Esophagus muscularis mucosa (tissue), 4 donors: ENCODE measurements around the gene ABHD17B. TPM values are rescaled to one million over a fixed set of nuclear protein-coding genes. Genes with fewer than 3 reads are reported as not detected.

Experiments used
- DNase-seq: peaks from one replicate; pipeline ENCODE4 v3.0.0-alpha.2; 2017; ENCODE audit errors: extremely low spot score
- H3K27ac ChIP-seq, 4 donors: fragments of 200-600 bp; sonication (generic); replicated peaks in 1 of 4; 1 replicate in 3 of 4; 2 replicates in 1 of 4; pipeline ENCODE4 v1.5.1; 2016 to 2019; ENCODE audit warnings: mild to moderate bottlenecking in 1 of 4
- H3K27me3 ChIP-seq, 4 donors: fragments of 200-600 bp; sonication (generic); one replicate each; pipeline versions ENCODE4 v1.5.1 to v1.6.0; 2016 to 2019
- H3K36me3 ChIP-seq, 4 donors: fragments of 200-600 bp; sonication (generic); one replicate each; pipeline ENCODE4 v1.5.1; 2016 to 2019
- H3K4me1 ChIP-seq, 4 donors: fragments of 200-600 bp; sonication (generic); one replicate each; pipeline ENCODE4 v1.5.1; 2016 to 2019
- H3K4me3 ChIP-seq, 4 donors: fragments of 200-600 bp; sonication (generic); 1 replicate in 2 of 4; 2 replicates in 2 of 4; pipeline ENCODE4 v1.5.1; 2016 to 2019; ENCODE audit warnings: mild to moderate bottlenecking in 4 of 4, moderate library complexity in 1 of 4
- H3K9me3 ChIP-seq, 4 donors: fragments of 200-600 bp; sonication (generic); 1 replicate in 3 of 4; 2 replicates in 1 of 4; pipeline ENCODE4 v1.5.1; 2016 to 2019
- CTCF ChIP-seq, 3 experiments: fragments of 200-600 bp in 2 of 3; fragments of 450-650 bp in 1 of 3; sonication (generic) in 2 of 3; IDR thresholded peaks; one replicate each; pipeline ENCODE4 v1.5.1; 2017 to 2019; ENCODE audit warnings: antibody characterized with exemption in 3 of 3, mild to moderate bottlenecking in 2 of 3, moderate library complexity in 1 of 3
- EP300 ChIP-seq: sonication (generic); formaldehyde crosslinking; IDR thresholded peaks from one replicate; pipeline ENCODE4 v1.6.1; 2017; ENCODE audit warnings: antibody characterized with exemption
- POLR2A ChIP-seq: fragments of 450-650 bp; IDR thresholded peaks from one replicate; pipeline ENCODE4 v1.6.1; 2017; ENCODE audit warnings: antibody characterized with exemption, moderate library complexity, mild to moderate bottlenecking, low read depth
- POLR2AphosphoS5 ChIP-seq, 2 donors: sonication (generic); formaldehyde crosslinking; IDR thresholded peaks; one replicate each; pipeline ENCODE4 v1.6.1; 2017; ENCODE audit warnings: antibody characterized with exemption in 2 of 2
- WGBS: methylation state at CpG from one replicate; pipeline ENCODE4 v1.1.5; 2018; 5-methylcytosine and 5-hydroxymethylcytosine counted together
- intact Hi-C: fragments of 100-400 bp; cut with DNase I; formaldehyde crosslinking; loops from one replicate; pipeline ENCODE4 v1.15.1; 2023
- total RNA-seq, 4 donors: library from RNA; depleted of rRNA; stranded (reverse); fragments of >200 nt; gene quantifications; one replicate each; pipeline versions ENCODE4 v1.1.0 to v1.2.1, GENCODE V29; 2016

Gene ABHD17B
- total RNA-seq, 4 donors from 2014 or later: 10.4 to 20.4 (median 16.4) TPM

GRCh38 chr9:71887362-71887761, 23.6 kb downstream of the ABHD17B start:
- intact Hi-C loops: no loop called here
- H3K4me3 ChIP-seq: no peak overlapping the region
- H3K4me1 ChIP-seq: peaks cover 0 to 31% (median 20%) of the 10 kb centered on the region in 4 donors
- H3K27ac ChIP-seq: no peak overlapping the region
- H3K9me3 ChIP-seq: peaks cover 0 to 13% (median 11%) of the 10 kb centered on the region in 4 donors
- TF ChIP-seq EP300 (no peak), POLR2AphosphoS5 (IDR thresholded peaks at IDR 0.05) (no peak), POLR2A (no peak), CTCF (IDR thresholded peaks at IDR 0.05) (no peak)
- no peak for DNase-seq
- H3K36me3 ChIP-seq: no peaks in the 10 kb centered on the region
- no peaks in the 10 kb centered on the region for H3K27me3 ChIP-seq
- WGBS: 88% methylated on average over 1 of the region's 1 CpG

- no peak for TF ChIP-seq CTCF (IDR thresholded peaks at IDR 0.05)
- no peak for TF ChIP-seq POLR2AphosphoS5 (IDR thresholded peaks at IDR 0.05)
- peaks cover 0 to 31% (median 18%) of the 10 kb centered on the region in 4 donors for H3K4me1 ChIP-seq
- H3K4me3 ChIP-seq: no peak overlapping the region
- no peaks in the 10 kb centered on the region for H3K36me3 ChIP-seq
- H3K27me3 ChIP-seq: no peaks in the 10 kb centered on the region
- peaks cover 0 to 13% (median 12%) of the 10 kb centered on the region in 4 donors for H3K9me3 ChIP-seq
- H3K27ac ChIP-seq: no peak overlapping the region
- no peak for DNase-seq
- 96% methylated on average over 10 of the region's 10 CpGs for WGBS
- intact Hi-C loops: no loop called here
Measured at GRCh38 chr9:71886541-71886940, 24.5 kb downstream of the ABHD17B start.

GRCh38 chr9:71886015-71886414, 25.0 kb downstream of the ABHD17B start:
- H3K36me3 ChIP-seq: no peaks in the 10 kb centered on the region
- no peak overlapping the region for H3K27ac ChIP-seq
- WGBS: 100% methylated on average over 1 of the region's 1 CpG
- H3K27me3 ChIP-seq: no peaks in the 10 kb centered on the region
- no peak for DNase-seq
- peaks cover 0 to 13% (median 12%) of the 10 kb centered on the region in 4 donors for H3K9me3 ChIP-seq
- TF ChIP-seq POLR2A: no peak
- no peak for TF ChIP-seq EP300
- no peak for TF ChIP-seq CTCF (IDR thresholded peaks at IDR 0.05)
- no peak overlapping the region for H3K4me3 ChIP-seq
- intact Hi-C loops: no loop called here
- peaks cover 0 to 26% (median 15%) of the 10 kb centered on the region in 4 donors for H3K4me1 ChIP-seq

- Histone ChIP-seq H3K4me1 (peaks cover 0 to 21% (median 10%) of the 10 kb centered on the region in 4 donors), H3K36me3 (no peaks in the 10 kb centered on the region), H3K27ac (no peak overlapping the region), H3K4me3 (no peak overlapping the region), H3K9me3 (peaks cover 0 to 13% (median 12%) of the 10 kb centered on the region in 4 donors), H3K27me3 (no peaks in the 10 kb centered on the region)
- DNase-seq: no peak
- TF ChIP-seq POLR2AphosphoS5 (IDR thresholded peaks at IDR 0.05): no peak
- TF ChIP-seq POLR2A: no peak
- TF ChIP-seq EP300: no peak
- no peak for TF ChIP-seq CTCF (IDR thresholded peaks at IDR 0.05)
- intact Hi-C loops: no loop called here
- WGBS: 31% methylated on average over 2 of the region's 2 CpGs
Measured at GRCh38 chr9:71885467-71885866, 25.5 kb downstream of the ABHD17B start.

- Histone ChIP-seq H3K9me3 (peaks cover 0 to 20% (median 16%) of the 10 kb centered on the region in 4 donors), H3K27me3 (no peaks in the 10 kb centered on the region), H3K27ac (no peak overlapping the region), H3K4me1 (peaks cover 0 to 16% (median 4%) of the 10 kb centered on the region in 4 donors), H3K4me3 (no peak overlapping the region), H3K36me3 (no peaks in the 10 kb centered on the region)
- no peak for TF ChIP-seq EP300
- no peak for TF ChIP-seq POLR2A
- no peak for TF ChIP-seq CTCF (IDR thresholded peaks at IDR 0.05)
- TF ChIP-seq POLR2AphosphoS5 (IDR thresholded peaks at IDR 0.05): no peak
- intact Hi-C loops: loop anchor here (5.0 kb wide), 1 partner anchor 277 kb away; no protein-coding TSS in a partner anchor
- DNase-seq: no peak
Measured at GRCh38 chr9:71884005-71884404, 27.0 kb downstream of the ABHD17B start.
